ENCODE measurements around the gene SCN4A. TPM values are rescaled to one million over a fixed set of nuclear protein-coding genes. Genes with fewer than 3 reads are reported as not detected.
A peak's percentile ranks its signal among the peaks of the same experiment; 100 is the strongest.

The SCN4A gene
- total and polyA plus RNA-seq, 8 donors, result 0.05 to 0.88 (median 0.58) TPM

DNA sequence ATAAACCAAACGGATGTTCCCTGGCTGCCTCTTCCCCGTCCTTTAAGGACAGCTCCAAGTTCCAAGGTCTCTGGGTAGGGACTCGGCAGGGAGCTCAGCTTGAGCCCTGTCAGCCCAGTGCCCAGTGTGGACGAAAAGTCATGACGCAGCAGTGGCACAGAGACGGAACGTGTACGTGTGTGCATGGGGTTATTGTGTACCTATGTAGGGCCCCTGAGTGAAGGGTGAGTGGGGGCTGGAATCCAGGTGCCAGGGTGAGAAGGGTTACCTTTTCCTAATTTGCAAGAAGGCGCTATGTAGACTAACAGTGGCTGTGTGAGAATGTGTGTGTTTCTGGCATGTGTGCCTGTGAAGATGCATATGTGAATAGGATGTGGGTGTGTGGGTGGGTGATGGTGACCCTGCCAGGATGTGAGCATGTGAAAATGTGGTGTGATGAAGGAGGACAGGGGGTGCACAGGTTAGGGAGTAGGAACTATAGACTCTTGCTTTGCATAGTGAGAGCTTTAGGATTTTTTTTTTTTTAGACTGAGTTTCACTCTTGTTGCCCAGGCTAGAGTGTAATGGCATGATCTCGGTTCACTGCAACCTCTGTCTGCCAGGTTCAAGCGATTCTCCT, 6.0 kb downstream of the SCN4A start:
- Histone ChIP-seq H3K4me1 (no peaks in the 10 kb centered on the region), H3K27ac (no peak overlapping the region), H3K9me3 (no peaks in the 10 kb centered on the region), H3K36me3 (no peaks in the 10 kb centered on the region), H3K4me3 (no peak overlapping the region), H3K27me3 (no peaks in the 10 kb centered on the region)
- intact Hi-C loops (cut with DNase I), result no loop called here
- TF ChIP-seq, protein P1, sequence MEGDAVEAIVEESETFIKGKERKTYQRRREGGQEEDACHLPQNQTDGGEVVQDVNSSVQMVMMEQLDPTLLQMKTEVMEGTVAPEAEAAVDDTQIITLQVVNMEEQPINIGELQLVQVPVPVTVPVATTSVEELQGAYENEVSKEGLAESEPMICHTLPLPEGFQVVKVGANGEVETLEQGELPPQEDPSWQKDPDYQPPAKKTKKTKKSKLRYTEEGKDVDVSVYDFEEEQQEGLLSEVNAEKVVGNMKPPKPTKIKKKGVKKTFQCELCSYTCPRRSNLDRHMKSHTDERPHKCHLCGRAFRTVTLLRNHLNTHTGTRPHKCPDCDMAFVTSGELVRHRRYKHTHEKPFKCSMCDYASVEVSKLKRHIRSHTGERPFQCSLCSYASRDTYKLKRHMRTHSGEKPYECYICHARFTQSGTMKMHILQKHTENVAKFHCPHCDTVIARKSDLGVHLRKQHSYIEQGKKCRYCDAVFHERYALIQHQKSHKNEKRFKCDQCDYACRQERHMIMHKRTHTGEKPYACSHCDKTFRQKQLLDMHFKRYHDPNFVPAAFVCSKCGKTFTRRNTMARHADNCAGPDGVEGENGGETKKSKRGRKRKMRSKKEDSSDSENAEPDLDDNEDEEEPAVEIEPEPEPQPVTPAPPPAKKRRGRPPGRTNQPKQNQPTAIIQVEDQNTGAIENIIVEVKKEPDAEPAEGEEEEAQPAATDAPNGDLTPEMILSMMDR (IDR thresholded peaks at IDR 0.05), result no peak
- ATAC-seq, result no peak
- no peak for DNase-seq

DNA sequence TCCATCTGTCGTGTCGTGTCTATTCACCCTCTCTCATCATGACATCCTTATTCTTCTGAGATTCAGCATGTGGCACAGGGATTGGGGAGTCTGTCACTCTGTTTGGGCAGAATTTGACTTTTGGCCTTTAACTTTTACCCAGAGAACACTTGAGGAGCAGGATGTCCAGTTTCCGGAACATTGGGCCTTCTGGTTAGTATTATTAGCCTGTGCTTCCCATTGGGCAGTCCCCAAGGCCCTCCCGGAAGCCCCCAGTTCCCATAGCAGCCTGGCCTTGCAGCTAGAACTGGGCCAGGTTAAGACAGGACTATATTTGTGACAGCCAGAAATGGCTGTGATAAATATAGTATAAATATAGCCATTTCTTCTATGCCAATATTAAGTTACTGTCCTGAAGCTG, 9.6 kb downstream of the SCN4A start:
- TF ChIP-seq, protein P1 (IDR thresholded peaks at IDR 0.05), result no peak
- H3K27me3 ChIP-seq, result no peaks in the 10 kb centered on the region
- H3K9me3 ChIP-seq, result no peaks in the 10 kb centered on the region
- H3K27ac ChIP-seq, result peak overlapping the region in 1 of 2 donors; percentile 45
- peaks cover 0 to 4% of the 10 kb centered on the region in 2 donors for H3K4me1 ChIP-seq
- DNase-seq, result no peak
- H3K36me3 ChIP-seq, result no peaks in the 10 kb centered on the region
- H3K4me3 ChIP-seq, result no peak overlapping the region
- ATAC-seq, result no peak
- intact Hi-C loops (cut with DNase I), result no loop called here

DNA sequence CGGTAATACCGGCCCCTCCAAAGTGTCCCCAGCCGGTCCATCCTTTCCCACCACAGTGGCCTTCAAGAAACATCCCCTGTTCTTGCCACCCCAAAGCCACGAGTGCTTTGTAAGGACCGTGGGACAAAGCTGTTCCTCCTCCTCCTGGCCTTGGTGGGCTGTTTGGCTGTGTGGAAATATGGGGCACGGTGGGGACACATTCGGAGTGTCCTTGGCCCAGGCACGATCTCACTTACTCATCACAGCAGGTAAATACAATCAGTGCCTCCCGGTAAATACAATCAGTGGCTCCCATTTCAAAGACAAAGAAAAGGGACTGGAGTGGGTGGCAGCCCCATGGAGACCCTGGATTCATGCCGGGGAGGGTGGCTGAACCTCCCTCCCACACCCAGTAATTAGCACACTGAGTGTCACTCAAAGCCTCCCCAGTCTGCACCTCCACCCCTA, 10.4 kb downstream of the SCN4A start:
- H3K27me3 ChIP-seq, result no peaks in the 10 kb centered on the region
- DNase-seq (no peak), ATAC-seq (no peak)
- H3K36me3 ChIP-seq, result no peaks in the 10 kb centered on the region
- intact Hi-C loops (cut with DNase I), result no loop called here
- H3K4me3 ChIP-seq, result no peak overlapping the region
- H3K27ac ChIP-seq, result peak overlapping the region in 1 of 2 donors; percentile 45
- H3K9me3 ChIP-seq, result no peaks in the 10 kb centered on the region
- TF ChIP-seq, protein P1 (IDR thresholded peaks at IDR 0.05), result no peak
- peaks cover 0 to 4% of the 10 kb centered on the region in 2 donors for H3K4me1 ChIP-seq

DNA sequence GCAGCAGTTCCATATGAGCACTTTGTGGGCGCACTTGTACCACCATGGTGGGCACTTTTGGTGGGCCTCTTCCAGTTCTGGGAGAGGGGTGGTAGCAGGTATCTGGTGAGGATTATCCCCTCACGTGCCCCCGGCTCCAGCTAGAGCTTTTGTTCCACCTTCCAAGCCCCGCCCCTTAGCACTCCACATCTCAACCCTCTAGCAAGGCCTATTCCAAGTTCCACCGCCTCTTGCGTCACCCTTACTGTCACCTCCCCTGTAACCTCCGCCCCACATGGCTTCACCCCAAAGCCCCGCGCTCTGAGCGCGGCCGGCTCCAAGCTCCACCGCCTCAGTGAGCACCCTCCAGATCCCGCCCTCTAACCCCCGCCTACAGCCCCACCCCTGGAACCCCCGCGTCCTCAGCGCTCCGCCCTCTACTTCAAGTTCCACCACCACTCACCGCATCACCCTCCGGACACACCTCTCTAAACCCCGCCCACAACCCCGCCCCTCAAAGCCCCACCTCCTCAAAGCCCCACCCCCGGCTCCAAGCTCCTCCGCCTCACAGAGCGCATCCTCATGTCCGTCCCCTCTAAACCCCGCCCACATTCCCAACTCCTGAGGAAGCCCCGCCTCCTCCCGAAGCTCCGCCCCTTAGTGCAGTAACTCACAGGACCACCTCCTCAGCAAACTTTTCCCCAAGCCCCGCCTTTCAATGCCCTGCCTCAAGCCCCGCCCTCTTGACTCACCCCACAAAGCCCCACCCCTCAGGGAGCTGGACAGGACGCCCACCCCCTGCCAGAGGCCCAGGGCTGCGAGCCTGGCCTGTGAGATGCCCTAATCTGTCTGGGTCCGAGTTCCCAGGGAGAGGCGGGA, 11.1 kb downstream of the SCN4A start:
- DNase-seq (peak in 3 of 4 donors; percentile 67 to 82 (median 69)), ATAC-seq (peak; percentile 80)
- Histone ChIP-seq H3K36me3 (no peaks in the 10 kb centered on the region), H3K27me3 (no peaks in the 10 kb centered on the region), H3K9me3 (no peaks in the 10 kb centered on the region), H3K27ac (no peak overlapping the region), H3K4me1 (peaks cover 0 to 4% of the 10 kb centered on the region in 2 donors), H3K4me3 (peak overlapping the region in 1 of 2 donors; percentile 16)
- TF ChIP-seq, protein P1 (IDR thresholded peaks at IDR 0.05), result no peak
- intact Hi-C loops (cut with DNase I), result no loop called here

DNA sequence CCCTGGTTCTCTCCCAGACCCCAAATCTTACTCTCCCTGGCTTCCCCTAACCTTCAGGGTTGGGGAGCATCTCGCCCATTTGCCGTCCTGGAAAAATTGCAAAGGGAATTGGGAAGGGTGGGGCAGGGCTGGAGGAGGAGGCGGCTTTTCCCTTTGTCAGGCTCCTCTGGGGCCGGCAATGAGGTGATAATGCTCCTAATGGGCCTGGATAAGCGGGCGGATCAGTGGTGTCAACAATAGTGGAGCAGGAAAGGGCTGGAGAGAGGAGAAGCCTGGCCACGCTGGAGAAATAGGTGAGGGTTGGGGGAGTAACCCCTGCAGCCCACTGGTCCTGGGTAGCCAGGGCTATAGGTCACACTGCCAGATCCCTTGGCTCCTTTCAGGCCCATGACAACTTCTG, 12.3 kb downstream of the SCN4A start:
- no peak for DNase-seq
- no peaks in the 10 kb centered on the region for H3K27me3 ChIP-seq

More for the DNA sequence above, 12.3 kb downstream of the SCN4A start:
- TF ChIP-seq, protein P1 (IDR thresholded peaks at IDR 0.05), result no peak
- Histone ChIP-seq H3K27ac (no peak overlapping the region), H3K4me3 (no peak overlapping the region), H3K9me3 (no peaks in the 10 kb centered on the region), H3K4me1 (peaks cover 0 to 4% of the 10 kb centered on the region in 2 donors), H3K36me3 (no peaks in the 10 kb centered on the region)
- intact Hi-C loops (cut with DNase I), result no loop called here
- no peak for ATAC-seq

Measured in left lung (tissue), 10 donors.